SK-N-SH (cell line): Measurements from ENCODE around the gene NOL4L. TPM values are rescaled to one million over a fixed set of nuclear protein-coding genes. Genes with fewer than 3 reads are reported as not detected.
A peak's percentile ranks its signal among the peaks of the same experiment; 100 is the strongest.

Experiments used
- CTCF ChIA-PET: fragments of 300-600, 350-600 bp; formaldehyde crosslinking; extraction: SDS; loops from one replicate; lab custom pipeline; 2021; lab: Yijun Ruan, JAX
- POLR2A ChIA-PET: fragments of 350-600 bp; sonication (Branson Sonifier 250); formaldehyde crosslinking; extraction: SDS; loops from one replicate; lab custom pipeline; 2020; ENCODE audit warnings: antibody characterized with exemption, inconsistent platforms; lab: Yijun Ruan, JAX
- DNase-seq: peaks from one replicate; pipeline ENCODE4 v3.0.0; 2012
- H2AFZ ChIP-seq: fragments of 200-600 bp; sonication (generic); 2 replicates; pipeline ENCODE4 v1.8.1; 2016; ENCODE audit warnings: antibody characterized with exemption, mild to moderate bottlenecking, low read depth
- H3F3A ChIP-seq: fragments of 200-600 bp; sonication (generic); replicated peaks from 2 replicates; pipeline ENCODE3; 2016; ENCODE audit warnings: antibody characterized with exemption, mild to moderate bottlenecking; ENCODE audit not compliant: insufficient read depth
- H3K27ac ChIP-seq, 2 experiments: fragments of 200-500 bp in 1 of 2; fragments of 200-600 bp in 1 of 2; sonication (Bioruptor generic) in 1 of 2; sonication (generic), shearing (Covaris generic) in 1 of 2; 2 replicates each; pipeline versions ENCODE4 v1.5.1 to v1.6.1; 2014 to 2016; ENCODE audit warnings: low read depth in 2 of 2, inconsistent platforms in 1 of 2, low read length in 1 of 2, mild to moderate bottlenecking in 1 of 2, mixed read lengths in 1 of 2
- H3K27me3 ChIP-seq: fragments of 200-600 bp; sonication (generic), shearing (Covaris generic); 2 replicates; pipeline ENCODE4 v1.6.1; 2016; ENCODE audit warnings: mixed run types; ENCODE audit not compliant: insufficient read depth
- H3K36me3 ChIP-seq, 2 experiments: fragments of 200-500 bp in 1 of 2; fragments of 200-600 bp in 1 of 2; sonication (Bioruptor generic) in 1 of 2; sonication (generic) in 1 of 2; replicated peaks in 1 of 2; 2 replicates each; pipeline versions ENCODE3 to v1.5.1; 2014 to 2016; ENCODE audit warnings: low read length in 1 of 2, mild to moderate bottlenecking in 1 of 2; ENCODE audit not compliant: insufficient read depth in 2 of 2, control insufficient read depth in 1 of 2
- H3K4me1 ChIP-seq, 2 experiments: fragments of 200-500 bp in 1 of 2; fragments of 200-600 bp in 1 of 2; sonication (Bioruptor generic) in 1 of 2; sonication (generic), shearing (Covaris generic) in 1 of 2; 2 replicates each; pipeline versions ENCODE4 v1.5.1 to v1.6.1; 2014 to 2016; ENCODE audit warnings: low read depth in 1 of 2, low read length in 1 of 2, mixed run types in 1 of 2; ENCODE audit not compliant: insufficient read depth in 2 of 2, control insufficient read depth in 1 of 2
- H3K4me2 ChIP-seq: fragments of 200-600 bp; sonication (generic), shearing (Covaris generic); 2 replicates; pipeline ENCODE4 v1.6.1; 2017; ENCODE audit warnings: mixed run types
- H3K4me3 ChIP-seq, 2 experiments: fragments of 200-500 bp in 1 of 2; fragments of 200-600 bp in 1 of 2; sonication (Bioruptor generic) in 1 of 2; sonication (generic), shearing (Covaris generic) in 1 of 2; 2 replicates each; pipeline versions ENCODE4 v1.5.1 to v1.8.1; 2014 to 2016; ENCODE audit warnings: low read depth in 2 of 2, inconsistent platforms in 1 of 2, low read length in 1 of 2, mild to moderate bottlenecking in 1 of 2, mixed read lengths in 1 of 2, moderate library complexity in 1 of 2
- H3K79me2 ChIP-seq: fragments of 200-600 bp; sonication (generic); 2 replicates; pipeline ENCODE4 v1.8.1; 2017; ENCODE audit warnings: mild to moderate bottlenecking; ENCODE audit not compliant: insufficient read depth
- H3K9ac ChIP-seq: fragments of 200-600 bp; sonication (generic); 2 replicates; pipeline ENCODE4 v1.6.1; 2017; ENCODE audit warnings: mixed run types
- H3K9me2 ChIP-seq: fragments of 200-600 bp; sonication (generic); 2 replicates; pipeline ENCODE4 v1.6.1; 2017; ENCODE audit warnings: mixed run types
- H3K9me3 ChIP-seq: fragments of 200-600 bp; sonication (generic); 2 replicates; pipeline ENCODE4 v1.6.1; 2017; ENCODE audit warnings: mixed run types, mild to moderate bottlenecking, moderate library complexity
- H4K20me1 ChIP-seq: fragments of 200-600 bp; sonication (generic); 2 replicates; pipeline ENCODE4 v1.6.1; 2017; ENCODE audit warnings: mild to moderate bottlenecking, mixed run types; ENCODE audit not compliant: insufficient read depth
- CHD2 ChIP-seq: fragments of 150-350 bp; IDR thresholded peaks from 2 replicates; pipeline ENCODE4 v1.6.1; 2018; ENCODE audit warnings: low read length; ENCODE audit not compliant: partially characterized antibody
- CTCF ChIP-seq: fragments of 200-600 bp; sonication (generic); IDR thresholded peaks from 2 replicates; pipeline ENCODE4 v1.6.1; 2017; ENCODE audit warnings: antibody characterized with exemption, mild to moderate bottlenecking, moderate library complexity
- EP300 ChIP-seq, 2 experiments: IDR thresholded peaks; 2 replicates each; pipeline versions ENCODE4 v1.4.0 to v1.6.1; 2012; ENCODE audit warnings: borderline replicate concordance in 1 of 2, low read depth in 1 of 2, low read length in 1 of 2
- EZH2phosphoT487 ChIP-seq: fragments of 200-600 bp; sonication (generic); IDR thresholded peaks from 2 replicates; pipeline ENCODE4 v1.6.1; 2017; ENCODE audit warnings: low read depth, mixed run types, mild to moderate bottlenecking, antibody characterized with exemption, moderate library complexity, borderline replicate concordance
- FOSL2 ChIP-seq: IDR thresholded peaks from 2 replicates; pipeline ENCODE4 v1.4.0; 2012; ENCODE audit warnings: low read depth, mild to moderate bottlenecking, moderate library complexity, borderline replicate concordance
- FOXJ3 ChIP-seq: sonication (generic); formaldehyde crosslinking; IDR thresholded peaks from 2 replicates; pipeline ENCODE4 v1.5.1; 2020; ENCODE audit warnings: mild to moderate bottlenecking, missing genetic modification reagents
- GATA2 ChIP-seq: sonication (generic); formaldehyde crosslinking; IDR thresholded peaks from 2 replicates; pipeline ENCODE4 v1.5.0; 2020; ENCODE audit warnings: mild to moderate bottlenecking, missing genetic modification reagents
- IRF3 ChIP-seq: fragments of 150-350 bp; IDR thresholded peaks from 2 replicates; pipeline ENCODE4 v1.6.1; 2016; ENCODE audit warnings: mild to moderate bottlenecking, low read depth, low read length
- JUND ChIP-seq: IDR thresholded peaks from 2 replicates; pipeline ENCODE4 v1.4.0; 2012
- NFIC ChIP-seq: IDR thresholded peaks from 2 replicates; pipeline ENCODE4 v1.4.0; 2012; ENCODE audit warnings: borderline replicate concordance
- POLR2AphosphoS5 ChIP-seq: IDR thresholded peaks from 2 replicates; pipeline ENCODE4 v1.6.1; 2012; ENCODE audit warnings: low read depth, low read length
- RCOR1 ChIP-seq: fragments of 150-350 bp; IDR thresholded peaks from 2 replicates; pipeline ENCODE4 v1.6.1; 2017; ENCODE audit warnings: antibody characterized with exemption, low read length
- RFX5 ChIP-seq: IDR thresholded peaks from 2 replicates; pipeline ENCODE4 v1.6.1; 2012; ENCODE audit warnings: mild to moderate bottlenecking, improper control_type of control experiment, low read length
- RXRA ChIP-seq: IDR thresholded peaks from 2 replicates; pipeline ENCODE4 v1.4.0; 2012; ENCODE audit warnings: low read depth, mild to moderate bottlenecking, borderline replicate concordance
- TAF1 ChIP-seq: IDR thresholded peaks from 2 replicates; pipeline ENCODE4 v1.6.1; 2012; ENCODE audit warnings: low read depth, mild to moderate bottlenecking, low read length, moderate library complexity, borderline replicate concordance
- TEAD4 ChIP-seq: IDR thresholded peaks from 2 replicates; pipeline ENCODE4 v1.4.0; 2012; ENCODE audit warnings: mild to moderate bottlenecking, borderline replicate concordance; ENCODE audit not compliant: insufficient read depth
- USF2 ChIP-seq: fragments of 150-350 bp; IDR thresholded peaks from 2 replicates; pipeline ENCODE4 v1.6.1; 2017; ENCODE audit warnings: antibody characterized with exemption, low read length, low read depth, borderline replicate concordance
- YY1 ChIP-seq: IDR thresholded peaks from 2 replicates; pipeline ENCODE4 v1.4.0; 2012; ENCODE audit warnings: low read depth, mild to moderate bottlenecking
- ZBTB33 ChIP-seq: IDR thresholded peaks from 2 replicates; pipeline ENCODE4 v1.4.0; 2012; ENCODE audit warnings: low read depth, borderline replicate concordance
- WGBS: methylation state at CpG from one replicate; pipeline ENCODE4 v1.1.6; 2017; ENCODE audit warnings: low lambda C conversion rate; 5-methylcytosine and 5-hydroxymethylcytosine counted together
- polyA plus RNA-seq, 3 experiments: library from polyadenylated mRNA; depleted of rRNA; stranded (reverse); fragments of >200 nt; gene quantifications; 2 replicates each; pipeline ENCODE4 v1.2.3, GENCODE V29; 2012

NOL4L gene
- polyA plus RNA-seq, 1 of the 3 experiments (the other 2 are of a cell fraction), result 14.3 TPM

GRCh38 chr20:32432277-32432676 lies 152.9 kb downstream of the NOL4L start:
- Histone ChIP-seq H3K79me2 (peaks cover 26% of the 10 kb centered on the region), H4K20me1 (peaks cover 15% of the 10 kb centered on the region), H3K27me3 (no peaks in the 10 kb centered on the region), H3K4me1 (no peaks in the 10 kb centered on the region), H2AFZ (no peak overlapping the region), H3K4me3 (no peak overlapping the region), H3F3A (peaks cover 1% of the 10 kb centered on the region), H3K9ac (no peak overlapping the region), H3K27ac (no peak overlapping the region), H3K4me2 (no peak overlapping the region), H3K9me2 (no peaks in the 10 kb centered on the region), H3K9me3 (no peaks in the 10 kb centered on the region), H3K36me3 (peaks cover 75 to 92% of the 10 kb centered on the region in 2 experiments)
- CTCF ChIA-PET, result interaction anchor here (1.7 kb wide), 1 partner anchor 24 kb away, joined by 5 read pairs; no protein-coding TSS in a partner anchor
- 74% methylated on average over 2 of the region's 2 CpGs for WGBS
- POLR2A ChIA-PET, result no interaction called here
- DNase-seq, result peak; percentile 5
- no peak for TF ChIP-seq RXRA
- no peak for TF ChIP-seq TAF1
- no peak for TF ChIP-seq CTCF
- TF ChIP-seq GATA2 (CRISPR knock-in tag), result no peak
- TF ChIP-seq FOSL2, result no peak
- TF ChIP-seq FOXJ3 (CRISPR knock-in tag), result no peak
- no peak for TF ChIP-seq ZBTB33
- TF ChIP-seq RFX5, result no peak
- TF ChIP-seq TEAD4, result no peak
- TF ChIP-seq CHD2, result no peak
- TF ChIP-seq JUND, result no peak
- no peak for TF ChIP-seq USF2
- no peak for TF ChIP-seq RCOR1
- no peak for TF ChIP-seq POLR2AphosphoS5
- TF ChIP-seq YY1, result no peak
- TF ChIP-seq EZH2phosphoT487, result no peak
- TF ChIP-seq EP300 (IDR thresholded peaks at IDR 0.05; ENCODE audit: borderline replicate concordance in 1 of 2, low read depth in 1 of 2, low read length in 1 of 2), result no peak
- no peak for TF ChIP-seq IRF3
- no peak for TF ChIP-seq NFIC
